GM23338 (cell line): ENCODE results near the gene GFRA3. TPM values are rescaled to one million over a fixed set of nuclear protein-coding genes. Genes with fewer than 3 reads are reported as not detected.

Source experiments
- ATAC-seq: fragments of 200-7000 bp; cut with Tn5 transposase; 3 replicates; pipeline ENCODE4 v1.9.1; 2020
- DNase-seq: peaks from one replicate; pipeline ENCODE4 v3.0.0-alpha.2; 2015; ENCODE audit warnings: low spot score
- H2AFZ ChIP-seq: fragments of 200-600 bp; sonication (generic); 2 replicates; pipeline ENCODE4 v1.8.0; 2016; ENCODE audit warnings: antibody characterized with exemption, mild to moderate bottlenecking, moderate library complexity
- H3F3A ChIP-seq: fragments of 200-600 bp; sonication (generic); replicated peaks from 2 replicates; pipeline ENCODE4 v1.8.0; 2017; ENCODE audit warnings: antibody characterized with exemption, mixed run types, low read depth
- H3K27ac ChIP-seq: fragments of 200-600 bp; sonication (generic); 2 replicates; pipeline ENCODE4 v1.6.1; 2016; ENCODE audit warnings: low read depth
- H3K27me3 ChIP-seq: fragments of 200-600 bp; sonication (generic); 2 replicates; pipeline ENCODE4 v1.8.0; 2016; ENCODE audit warnings: mild to moderate bottlenecking, mixed run types, moderate library complexity; ENCODE audit not compliant: insufficient read depth
- H3K36me3 ChIP-seq: fragments of 200-600 bp; sonication (generic); 2 replicates; pipeline ENCODE4 v1.8.0; 2016; ENCODE audit warnings: mild to moderate bottlenecking; ENCODE audit not compliant: insufficient read depth
- H3K4me1 ChIP-seq: fragments of 200-600 bp; sonication (generic); 2 replicates; pipeline ENCODE4 v1.8.0; 2016; ENCODE audit warnings: mild to moderate bottlenecking, moderate library complexity; ENCODE audit not compliant: insufficient read depth
- H3K4me2 ChIP-seq: fragments of 200-600 bp; sonication (generic); 2 replicates; pipeline ENCODE4 v1.7.1; 2017; ENCODE audit warnings: mixed run types
- H3K4me3 ChIP-seq: fragments of 200-600 bp; sonication (generic); 2 replicates; pipeline ENCODE4 v1.6.1; 2016; ENCODE audit warnings: mixed run types
- H3K79me2 ChIP-seq: fragments of 200-600 bp; sonication (generic); replicated peaks from 2 replicates; pipeline ENCODE4 v1.8.0; 2017; ENCODE audit warnings: mild to moderate bottlenecking; ENCODE audit not compliant: insufficient read depth
- H3K9me2 ChIP-seq: fragments of 200-600 bp; sonication (generic); 2 replicates; pipeline ENCODE4 v1.8.0; 2017; ENCODE audit not compliant: insufficient read depth
- H4K20me1 ChIP-seq: fragments of 200-600 bp; sonication (generic); replicated peaks from 2 replicates; pipeline ENCODE4 v1.8.0; 2017; ENCODE audit warnings: mild to moderate bottlenecking; ENCODE audit not compliant: insufficient read depth
- H3K27ac Mint-ChIP-seq: 2 replicates; pipeline ENCODE4 v1.8.0; 2020; ENCODE audit warnings: inconsistent platforms, mild to moderate bottlenecking, moderate library complexity, mixed read lengths
- H3K27me3 Mint-ChIP-seq: 3 replicates; pipeline ENCODE4 v1.8.0; 2022; ENCODE audit warnings: low read depth, mild to moderate bottlenecking, moderate library complexity, mixed read lengths, inconsistent platforms; ENCODE audit not compliant: insufficient read depth, poor library complexity
- H3K36me3 Mint-ChIP-seq: 3 replicates; pipeline ENCODE4 v1.8.0; 2021; ENCODE audit warnings: low read depth, mild to moderate bottlenecking, inconsistent platforms, moderate library complexity, mixed read lengths
- H3K4me1 Mint-ChIP-seq: 3 replicates; pipeline ENCODE4 v1.8.0; 2020; ENCODE audit warnings: mild to moderate bottlenecking, inconsistent platforms, mixed read lengths
- H3K4me3 Mint-ChIP-seq: 3 replicates; pipeline ENCODE4 v1.8.0; 2021; ENCODE audit warnings: moderate library complexity, mild to moderate bottlenecking, inconsistent platforms, mixed read lengths
- H3K9me3 Mint-ChIP-seq: 3 replicates; pipeline ENCODE4 v1.8.0; 2020; ENCODE audit warnings: moderate library complexity, mild to moderate bottlenecking, inconsistent platforms, mixed read lengths
- EZH2 ChIP-seq: fragments of 200-600 bp; sonication (generic); IDR thresholded peaks from one replicate; pipeline ENCODE4 v1.8.0; 2017; ENCODE audit warnings: antibody characterized with exemption, mild to moderate bottlenecking, low read depth; ENCODE audit not compliant: unreplicated experiment
- EZH2phosphoT487 ChIP-seq: fragments of 200-600 bp; sonication (generic); IDR thresholded peaks from one replicate; pipeline ENCODE4 v1.8.1; 2018; ENCODE audit warnings: antibody characterized with exemption; ENCODE audit not compliant: unreplicated experiment
- JUNB ChIP-seq: IDR thresholded peaks from one replicate; pipeline ENCODE4 v1.6.1; 2016; ENCODE audit warnings: antibody characterized with exemption; ENCODE audit not compliant: unreplicated experiment
- NANOG ChIP-seq: IDR thresholded peaks from 2 replicates; pipeline ENCODE4 v1.6.1; 2016; ENCODE audit warnings: antibody characterized with exemption, borderline replicate concordance
- STAT1 ChIP-seq: IDR thresholded peaks from one replicate; pipeline ENCODE4 v1.6.1; 2016; ENCODE audit warnings: antibody characterized with exemption; ENCODE audit not compliant: unreplicated experiment
- ZNF331 ChIP-seq: fragments of 250-450 bp; sonication (Bioruptor Pico); IDR thresholded peaks from 2 replicates; pipeline ENCODE4 v1.5.0; 2020; ENCODE audit warnings: low read depth, mild to moderate bottlenecking, moderate library complexity
- polyA plus RNA-seq: library from polyadenylated mRNA; unstranded; fragments of >200 nt; fragmentation: Nextera tagmentation; extraction: Ambion mirVana; gene quantifications from 2 replicates; pipeline ENCODE4 v1.2.1, GENCODE V29; 2016
- total RNA-seq: library from RNA; depleted of rRNA; stranded (reverse); fragments of >200 nt; shearing (Covaris generic); gene quantifications from 2 replicates; pipeline ENCODE4 v1.2.3, GENCODE V29; 2014
- TF ChIP-seq, protein P1 (sequence below), 2 experiments: fragments of 200-600 bp in 1 of 2; sonication (generic) in 1 of 2; conservative IDR thresholded peaks; 2 replicates each; pipeline versions ENCODE4 v1.5.1 to v1.6.1; 2016 to 2017; ENCODE audit warnings: antibody characterized with exemption in 2 of 2, low read depth in 2 of 2, mild to moderate bottlenecking in 2 of 2, moderate library complexity in 1 of 2
- TF ChIP-seq, protein P2 (sequence below): IDR thresholded peaks from one replicate; pipeline ENCODE4 v1.6.1; 2018; ENCODE audit warnings: antibody characterized with exemption; ENCODE audit not compliant: unreplicated experiment

The GFRA3 gene
- total and polyA plus RNA-seq, 2 experiments from 2014 or later = 1.1 TPM

DNA sequence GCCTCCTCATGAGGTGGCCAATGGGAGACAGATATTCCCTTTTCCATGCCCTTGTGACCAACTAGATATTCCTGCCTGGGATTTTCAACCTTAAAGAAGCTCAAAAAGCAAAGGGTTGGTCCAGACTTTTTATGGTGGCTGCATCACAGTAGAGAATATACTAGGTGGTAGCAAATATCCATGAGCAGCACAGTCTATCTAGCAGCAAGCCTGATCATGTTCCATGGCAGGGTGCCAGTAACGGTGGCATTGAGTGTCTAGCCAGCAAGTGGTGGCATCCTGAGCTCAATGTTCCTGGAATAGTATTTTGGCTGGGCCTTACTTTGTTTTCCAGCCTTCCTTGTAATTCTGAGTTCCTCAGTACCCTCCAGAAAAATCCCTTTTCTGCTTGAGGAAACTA lies 31.4 kb upstream of the GFRA3 start:
- Mint-ChIP-seq H3K9me3 (no peaks in the 10 kb centered on the region), H3K4me1 (no peaks in the 10 kb centered on the region), H3K27me3 (peaks cover 3% of the 10 kb centered on the region), H3K4me3 (no peak overlapping the region), H3K27ac (no peak overlapping the region), H3K36me3 (no peaks in the 10 kb centered on the region)
- H2AFZ ChIP-seq = no peak overlapping the region
- H3K27ac ChIP-seq = no peak overlapping the region
- no peaks in the 10 kb centered on the region for H3K4me1 ChIP-seq
- ATAC-seq (no peak), DNase-seq (no peak)
- H3K79me2 ChIP-seq = no peaks in the 10 kb centered on the region
- H3K36me3 ChIP-seq = no peaks in the 10 kb centered on the region
- peaks cover 4% of the 10 kb centered on the region; the same call in 1 of the 2 replicates for H4K20me1 ChIP-seq
- no peak overlapping the region for H3K4me3 ChIP-seq
- no peaks in the 10 kb centered on the region for H3K27me3 ChIP-seq
- no peaks in the 10 kb centered on the region for H3K9me2 ChIP-seq
- H3F3A ChIP-seq = no peaks in the 10 kb centered on the region
- no peak overlapping the region for H3K4me2 ChIP-seq
- TF ChIP-seq, protein P1, sequence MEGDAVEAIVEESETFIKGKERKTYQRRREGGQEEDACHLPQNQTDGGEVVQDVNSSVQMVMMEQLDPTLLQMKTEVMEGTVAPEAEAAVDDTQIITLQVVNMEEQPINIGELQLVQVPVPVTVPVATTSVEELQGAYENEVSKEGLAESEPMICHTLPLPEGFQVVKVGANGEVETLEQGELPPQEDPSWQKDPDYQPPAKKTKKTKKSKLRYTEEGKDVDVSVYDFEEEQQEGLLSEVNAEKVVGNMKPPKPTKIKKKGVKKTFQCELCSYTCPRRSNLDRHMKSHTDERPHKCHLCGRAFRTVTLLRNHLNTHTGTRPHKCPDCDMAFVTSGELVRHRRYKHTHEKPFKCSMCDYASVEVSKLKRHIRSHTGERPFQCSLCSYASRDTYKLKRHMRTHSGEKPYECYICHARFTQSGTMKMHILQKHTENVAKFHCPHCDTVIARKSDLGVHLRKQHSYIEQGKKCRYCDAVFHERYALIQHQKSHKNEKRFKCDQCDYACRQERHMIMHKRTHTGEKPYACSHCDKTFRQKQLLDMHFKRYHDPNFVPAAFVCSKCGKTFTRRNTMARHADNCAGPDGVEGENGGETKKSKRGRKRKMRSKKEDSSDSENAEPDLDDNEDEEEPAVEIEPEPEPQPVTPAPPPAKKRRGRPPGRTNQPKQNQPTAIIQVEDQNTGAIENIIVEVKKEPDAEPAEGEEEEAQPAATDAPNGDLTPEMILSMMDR (conservative IDR thresholded peaks at IDR 0.05; ENCODE audit: low read depth in 2 of 2) = no peak
- TF ChIP-seq EZH2phosphoT487 = no peak
- TF ChIP-seq JUNB = no peak
- TF ChIP-seq STAT1 = no peak
- TF ChIP-seq NANOG = no peak
- TF ChIP-seq EZH2 = no peak

GRCh38 chr5:138303372-138303771 lies 29.0 kb upstream of the GFRA3 start:
- DNase-seq (no peak), ATAC-seq (no peak)
- H3K27ac Mint-ChIP-seq = no peak overlapping the region
- Histone ChIP-seq H3K9me2 (no peaks in the 10 kb centered on the region), H3K4me1 (no peaks in the 10 kb centered on the region), H4K20me1 (no peaks in the 10 kb centered on the region; the same call in 1 of the 2 replicates), H2AFZ (no peak overlapping the region), H3K4me3 (no peak overlapping the region), H3K79me2 (no peaks in the 10 kb centered on the region), H3K27ac (no peak overlapping the region), H3K36me3 (no peaks in the 10 kb centered on the region), H3K4me2 (no peak overlapping the region), H3F3A (no peaks in the 10 kb centered on the region), H3K27me3 (no peaks in the 10 kb centered on the region)
- H3K4me3 Mint-ChIP-seq = no peak overlapping the region
- no peaks in the 10 kb centered on the region for H3K4me1 Mint-ChIP-seq
- H3K9me3 Mint-ChIP-seq = no peaks in the 10 kb centered on the region
- peaks cover 3% of the 10 kb centered on the region for H3K27me3 Mint-ChIP-seq
- no peaks in the 10 kb centered on the region for H3K36me3 Mint-ChIP-seq
- TF ChIP-seq ZNF331 (CRISPR knock-in tag) = no peak
- TF ChIP-seq STAT1 = no peak
- TF ChIP-seq, protein P2, sequence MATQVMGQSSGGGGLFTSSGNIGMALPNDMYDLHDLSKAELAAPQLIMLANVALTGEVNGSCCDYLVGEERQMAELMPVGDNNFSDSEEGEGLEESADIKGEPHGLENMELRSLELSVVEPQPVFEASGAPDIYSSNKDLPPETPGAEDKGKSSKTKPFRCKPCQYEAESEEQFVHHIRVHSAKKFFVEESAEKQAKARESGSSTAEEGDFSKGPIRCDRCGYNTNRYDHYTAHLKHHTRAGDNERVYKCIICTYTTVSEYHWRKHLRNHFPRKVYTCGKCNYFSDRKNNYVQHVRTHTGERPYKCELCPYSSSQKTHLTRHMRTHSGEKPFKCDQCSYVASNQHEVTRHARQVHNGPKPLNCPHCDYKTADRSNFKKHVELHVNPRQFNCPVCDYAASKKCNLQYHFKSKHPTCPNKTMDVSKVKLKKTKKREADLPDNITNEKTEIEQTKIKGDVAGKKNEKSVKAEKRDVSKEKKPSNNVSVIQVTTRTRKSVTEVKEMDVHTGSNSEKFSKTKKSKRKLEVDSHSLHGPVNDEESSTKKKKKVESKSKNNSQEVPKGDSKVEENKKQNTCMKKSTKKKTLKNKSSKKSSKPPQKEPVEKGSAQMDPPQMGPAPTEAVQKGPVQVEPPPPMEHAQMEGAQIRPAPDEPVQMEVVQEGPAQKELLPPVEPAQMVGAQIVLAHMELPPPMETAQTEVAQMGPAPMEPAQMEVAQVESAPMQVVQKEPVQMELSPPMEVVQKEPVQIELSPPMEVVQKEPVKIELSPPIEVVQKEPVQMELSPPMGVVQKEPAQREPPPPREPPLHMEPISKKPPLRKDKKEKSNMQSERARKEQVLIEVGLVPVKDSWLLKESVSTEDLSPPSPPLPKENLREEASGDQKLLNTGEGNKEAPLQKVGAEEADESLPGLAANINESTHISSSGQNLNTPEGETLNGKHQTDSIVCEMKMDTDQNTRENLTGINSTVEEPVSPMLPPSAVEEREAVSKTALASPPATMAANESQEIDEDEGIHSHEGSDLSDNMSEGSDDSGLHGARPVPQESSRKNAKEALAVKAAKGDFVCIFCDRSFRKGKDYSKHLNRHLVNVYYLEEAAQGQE = no peak
